Measurements from ENCODE around the gene BCL6.
A peak's percentile ranks its signal among the peaks of the same experiment; 100 is the strongest.

The BCL6 gene

GRCh38 chr3:187743195-187744141 lies 1.8 kb downstream of the BCL6 start:
- Histone ChIP-seq H3K79me2 (ENCODE audit: insufficient read depth, low read length) (peaks cover 78% of the 10 kb centered on the region), H2AFZ (ENCODE audit: low read length) (no peak overlapping the region), H3K9me3 (ENCODE audit: low read length) (no peaks in the 10 kb centered on the region), H3K4me1 (ENCODE audit: insufficient read depth, low read length, severe bottlenecking) (peaks cover 67% of the 10 kb centered on the region), H3F3A (ENCODE audit: insufficient read depth, low read length) (peaks cover 6% of the 10 kb centered on the region; the same call in 1 of the 2 replicates), H4K20me1 (ENCODE audit: insufficient read depth, low read length) (no peaks in the 10 kb centered on the region), H3K27me3 (ENCODE audit: insufficient read depth, low read length) (no peaks in the 10 kb centered on the region), H3K4me2 (ENCODE audit: low read length) (peak overlapping the region; percentile 83), H3K36me3 (ENCODE audit: insufficient read depth, low read length) (peaks cover 62% of the 10 kb centered on the region), H3K4me3 (ENCODE audit: low read depth, low read length, poor library complexity, severe bottlenecking) (peak overlapping the region; percentile 77), H3K9ac (ENCODE audit: low read length) (peak overlapping the region; percentile 82), H3K27ac (ENCODE audit: low read depth, low read length, poor library complexity, severe bottlenecking) (peak overlapping the region; percentile 93), H3K9me2 (ENCODE audit: low read depth, low read length) (no peaks in the 10 kb centered on the region)
- TF ChIP-seq EZH2 (IDR thresholded peaks at IDR 0.05; ENCODE audit: borderline replicate concordance, low read length): no peak
- TF ChIP-seq CTCF (IDR thresholded peaks at IDR 0.05; ENCODE audit: low read length): no peak

- H4K20me1 ChIP-seq (ENCODE audit: insufficient read depth, low read length): no peaks in the 10 kb centered on the region
- peaks cover 6% of the 10 kb centered on the region; the same call in 1 of the 2 replicates for H3F3A ChIP-seq (ENCODE audit: insufficient read depth, low read length)
- H3K27me3 ChIP-seq (ENCODE audit: insufficient read depth, low read length): no peaks in the 10 kb centered on the region
- no peaks in the 10 kb centered on the region for H3K9me3 ChIP-seq (ENCODE audit: low read length)
- no peak overlapping the region for H2AFZ ChIP-seq (ENCODE audit: low read length)
- H3K4me1 ChIP-seq (ENCODE audit: insufficient read depth, low read length, severe bottlenecking): peaks cover 67% of the 10 kb centered on the region
- H3K9ac ChIP-seq (ENCODE audit: low read length): peak overlapping the region; percentile 82
- no peaks in the 10 kb centered on the region for H3K9me2 ChIP-seq (ENCODE audit: low read depth, low read length)
- H3K79me2 ChIP-seq (ENCODE audit: insufficient read depth, low read length): peaks cover 88% of the 10 kb centered on the region
- H3K4me3 ChIP-seq (ENCODE audit: low read depth, low read length, poor library complexity, severe bottlenecking): peak overlapping the region; percentile 77
- H3K4me2 ChIP-seq (ENCODE audit: low read length): peak overlapping the region; percentile 83
- TF ChIP-seq CTCF (IDR thresholded peaks at IDR 0.05; ENCODE audit: low read length) (no peak), EZH2 (IDR thresholded peaks at IDR 0.05; ENCODE audit: borderline replicate concordance, low read length) (no peak)
- peak overlapping the region; percentile 93 for H3K27ac ChIP-seq (ENCODE audit: low read depth, low read length, poor library complexity, severe bottlenecking)
- H3K36me3 ChIP-seq (ENCODE audit: insufficient read depth, low read length): peaks cover 72% of the 10 kb centered on the region
These were observed 2.7 kb downstream of the BCL6 start for GRCh38 chr3:187742351-187743171.

- Histone ChIP-seq H3K4me1 (ENCODE audit: insufficient read depth, low read length, severe bottlenecking) (peaks cover 68% of the 10 kb centered on the region), H3K9me2 (ENCODE audit: low read depth, low read length) (no peaks in the 10 kb centered on the region), H3K4me2 (ENCODE audit: low read length) (peak overlapping the region; percentile 83), H3K4me3 (ENCODE audit: low read depth, low read length, poor library complexity, severe bottlenecking) (peak overlapping the region; percentile 77), H3K27me3 (ENCODE audit: insufficient read depth, low read length) (no peaks in the 10 kb centered on the region), H3K9ac (ENCODE audit: low read length) (peak overlapping the region; percentile 82), H3K79me2 (ENCODE audit: insufficient read depth, low read length) (peaks cover 96% of the 10 kb centered on the region), H3K27ac (ENCODE audit: low read depth, low read length, poor library complexity, severe bottlenecking) (peak overlapping the region; percentile 93), H2AFZ (ENCODE audit: low read length) (no peak overlapping the region), H3F3A (ENCODE audit: insufficient read depth, low read length) (peaks cover 6% of the 10 kb centered on the region; the same call in 1 of the 2 replicates), H3K9me3 (ENCODE audit: low read length) (no peaks in the 10 kb centered on the region), H4K20me1 (ENCODE audit: insufficient read depth, low read length) (no peaks in the 10 kb centered on the region), H3K36me3 (ENCODE audit: insufficient read depth, low read length) (peaks cover 80% of the 10 kb centered on the region)
- TF ChIP-seq CTCF (IDR thresholded peaks at IDR 0.05; ENCODE audit: low read length) (peak; percentile 99), EZH2 (IDR thresholded peaks at IDR 0.05; ENCODE audit: borderline replicate concordance, low read length) (no peak)
These were observed 3.6 kb downstream of the BCL6 start for GRCh38 chr3:187741403-187742350.
